Measurements from ENCODE around the gene TPM3. TPM values are rescaled to one million over a fixed set of nuclear protein-coding genes. Genes with fewer than 3 reads are reported as not detected.

The TPM3 gene
- total and polyA plus RNA-seq, 12 donors = 75.2 to 345 (median 114) TPM

- H3K36me3 ChIP-seq = peaks cover 0 to 49% (median 8%) of the 10 kb centered on the region in 9 donors
- no peaks in the 10 kb centered on the region for H3K27me3 ChIP-seq
- peak overlapping the region; percentile 86 to 100 (median 99) for H3K27ac ChIP-seq
- TF ChIP-seq CTCF (IDR thresholded peaks at IDR 0.05) = no peak
- peak in 3 of 8 donors; percentile 2 to 57 (median 4) for ATAC-seq
- intact Hi-C loops (cut with DNase I) = loop anchor here in 4 of 10 donors (2.0 to 5.0 kb wide), 6 partner anchors 36 to 52 kb away; partner anchors contain the start of gene HAX1 (in 3 of the 4)
- DNase-seq = peak in 1 of 2 donors; percentile 47
- peak overlapping the region; percentile 69 to 93 (median 88) for H3K4me3 ChIP-seq
- H3K9me3 ChIP-seq = no peaks in the 10 kb centered on the region
- 0 to 1% methylated on average over 27 to 33 of the region's 33 CpGs for WGBS, 2 donors
- peaks cover 14 to 68% (median 62%) of the 10 kb centered on the region in 9 donors for H3K4me1 ChIP-seq
Measured at GRCh38 chr1:154220970-154221277, 29.0 kb upstream of the TPM3 start.

DNA sequence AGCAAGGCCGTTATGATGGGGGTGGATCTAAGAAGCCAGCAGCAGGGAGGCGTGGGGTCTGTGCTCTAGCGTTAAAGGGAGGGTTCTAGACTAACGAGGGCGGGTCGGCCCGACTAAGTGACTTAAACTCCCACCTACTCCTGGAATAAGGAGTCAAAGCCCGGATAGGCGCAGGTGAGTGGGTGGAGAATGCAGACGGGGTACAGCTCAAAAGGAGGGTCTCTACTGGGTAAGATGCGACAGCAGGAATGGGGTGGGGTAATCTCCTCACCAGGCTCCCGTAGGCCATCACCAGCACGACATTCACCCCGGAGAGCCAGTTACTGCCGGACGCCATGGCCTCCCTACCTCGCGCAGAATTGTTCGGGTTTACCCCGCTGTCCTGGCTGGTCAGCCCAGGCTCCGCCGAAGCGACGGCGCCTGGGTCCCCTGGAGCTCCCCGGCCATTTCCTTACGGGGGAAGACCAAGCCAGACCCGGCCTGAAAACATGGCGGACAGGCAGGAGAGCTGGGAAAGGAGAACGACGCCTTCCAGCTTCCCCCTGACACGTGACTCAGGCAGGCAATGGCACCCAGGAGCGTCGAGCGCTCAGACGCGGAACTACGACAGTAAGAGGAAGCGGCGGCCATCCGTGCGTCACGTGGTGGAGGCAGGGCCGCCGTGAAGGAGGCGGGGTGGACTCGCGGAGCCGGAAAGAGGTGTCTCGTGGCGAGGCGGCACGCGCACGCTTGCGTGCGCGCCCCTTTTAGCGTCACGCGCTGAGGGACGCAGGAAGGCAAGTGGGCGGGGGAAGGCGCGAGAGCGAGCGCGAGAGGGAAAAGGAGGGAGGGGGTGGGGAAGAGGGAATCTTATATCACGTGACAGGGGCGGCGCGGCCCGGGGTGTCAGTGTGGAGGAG lies 28.4 kb upstream of the TPM3 start, which contains the start of gene UBAP2L:
UBAP2L (plus strand) TSS at position 885 of the 899 bp plus-strand sequence. CDS start 4,169 bp downstream, outside the sequence.
- Histone ChIP-seq H3K36me3 (peaks cover 0 to 49% (median 8%) of the 10 kb centered on the region in 9 donors), H3K4me3 (peak within 1 kb of the TSS; percentile 69 to 93 (median 88)), H3K9me3 (no peaks in the 10 kb centered on the region), H3K27me3 (no peaks in the 10 kb centered on the region), H3K4me1 (peaks cover 14 to 67% (median 62%) of the 10 kb centered on the region in 9 donors), H3K27ac (peak within 1 kb of the TSS; percentile 90 to 100 (median 99))
- DNase-seq (peak; percentile 99), ATAC-seq (peak; percentile 97 to 99 (median 98))
- intact Hi-C loops (cut with DNase I) = loop anchor here in 4 of 10 donors (2.0 to 5.0 kb wide), 6 partner anchors 37 to 52 kb away; partner anchors contain the start of gene HAX1 (in 3 of the 4)
- no peak for TF ChIP-seq CTCF (IDR thresholded peaks at IDR 0.05)
- 0% methylated on average over 72 to 73 of the region's 73 CpGs for WGBS, 2 donors

DNA sequence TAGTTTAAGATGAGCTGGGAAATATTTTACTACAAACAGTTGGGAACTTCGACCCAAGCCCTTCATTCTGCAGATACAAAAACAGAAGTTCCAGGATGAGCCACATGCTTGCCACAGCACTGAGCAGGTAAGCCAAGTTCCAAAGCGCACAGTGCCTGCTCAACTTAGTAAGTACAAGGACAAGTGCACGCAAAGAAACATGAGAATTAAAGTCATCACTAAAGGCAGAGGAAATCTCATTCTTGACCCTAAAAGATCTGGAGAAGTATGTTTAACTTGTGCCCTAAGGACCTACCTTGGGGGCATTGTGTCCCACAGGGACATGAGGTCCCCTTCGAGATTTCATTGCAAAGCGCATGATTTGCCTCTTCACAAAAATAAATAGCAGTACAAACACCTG lies 27.6 kb upstream of the TPM3 start:
- intact Hi-C loops (cut with DNase I) = loop anchor here in 2 of 10 donors (2.0 to 10.0 kb wide), 2 partner anchors 37 to 115 kb away; no protein-coding TSS in a partner anchor
- no peak for TF ChIP-seq CTCF (IDR thresholded peaks at IDR 0.05)
- WGBS, 2 donors = 15 to 17% methylated on average over 5 of the region's 5 CpGs

GRCh38 chr1:154218545-154218944 lies 26.6 kb upstream of the TPM3 start:
- H3K4me3 ChIP-seq = peak overlapping the region in 7 of 10 donors; percentile 69 to 92 (median 90)
- ATAC-seq (no peak), DNase-seq (no peak)
- H3K27me3 ChIP-seq = no peaks in the 10 kb centered on the region
- peak overlapping the region in 3 of 10 donors; percentile 97 to 100 (median 99) for H3K27ac ChIP-seq
- no peaks in the 10 kb centered on the region for H3K9me3 ChIP-seq
- no peak for TF ChIP-seq CTCF (IDR thresholded peaks at IDR 0.05)
- 53 to 55% methylated on average over 3 of the region's 3 CpGs for WGBS, 2 donors
- H3K4me1 ChIP-seq = peaks cover 14 to 50% (median 45%) of the 10 kb centered on the region in 9 donors
- intact Hi-C loops (cut with DNase I) = loop anchor here in 2 of 10 donors (2.0 to 10.0 kb wide), 2 partner anchors 36 to 116 kb away; no protein-coding TSS in a partner anchor
- peaks cover 0 to 57% (median 17%) of the 10 kb centered on the region in 9 donors for H3K36me3 ChIP-seq

More for the DNA sequence above, 27.6 kb upstream of the TPM3 start:
- Histone ChIP-seq H3K4me1 (peaks cover 14 to 60% (median 55%) of the 10 kb centered on the region in 9 donors), H3K27me3 (no peaks in the 10 kb centered on the region), H3K36me3 (peaks cover 0 to 49% (median 8%) of the 10 kb centered on the region in 9 donors), H3K4me3 (peak overlapping the region; percentile 69 to 93 (median 88)), H3K9me3 (no peaks in the 10 kb centered on the region), H3K27ac (peak overlapping the region in 9 of 10 donors; percentile 95 to 100 (median 99))
- ATAC-seq (no peak), DNase-seq (no peak)

Data from heart right ventricle (tissue), 16 donors.